HG03060 (cell line): ENCODE measurements around the gene CASP8.
"Not testable (repeated sequence)": the region's sequence is repeated elsewhere in the genome, so short reads cannot be mapped to it uniquely, and the experiment has no call there.

Experiments
- ATAC-seq: cut with Tn5 transposase; IDR thresholded peaks from one replicate; pipeline ENCODE4 v1.9.1; 2021; ENCODE audit warnings: low read depth, moderate number of reproducible peaks; ENCODE audit not compliant: unreplicated experiment

The CASP8 gene

DNA sequence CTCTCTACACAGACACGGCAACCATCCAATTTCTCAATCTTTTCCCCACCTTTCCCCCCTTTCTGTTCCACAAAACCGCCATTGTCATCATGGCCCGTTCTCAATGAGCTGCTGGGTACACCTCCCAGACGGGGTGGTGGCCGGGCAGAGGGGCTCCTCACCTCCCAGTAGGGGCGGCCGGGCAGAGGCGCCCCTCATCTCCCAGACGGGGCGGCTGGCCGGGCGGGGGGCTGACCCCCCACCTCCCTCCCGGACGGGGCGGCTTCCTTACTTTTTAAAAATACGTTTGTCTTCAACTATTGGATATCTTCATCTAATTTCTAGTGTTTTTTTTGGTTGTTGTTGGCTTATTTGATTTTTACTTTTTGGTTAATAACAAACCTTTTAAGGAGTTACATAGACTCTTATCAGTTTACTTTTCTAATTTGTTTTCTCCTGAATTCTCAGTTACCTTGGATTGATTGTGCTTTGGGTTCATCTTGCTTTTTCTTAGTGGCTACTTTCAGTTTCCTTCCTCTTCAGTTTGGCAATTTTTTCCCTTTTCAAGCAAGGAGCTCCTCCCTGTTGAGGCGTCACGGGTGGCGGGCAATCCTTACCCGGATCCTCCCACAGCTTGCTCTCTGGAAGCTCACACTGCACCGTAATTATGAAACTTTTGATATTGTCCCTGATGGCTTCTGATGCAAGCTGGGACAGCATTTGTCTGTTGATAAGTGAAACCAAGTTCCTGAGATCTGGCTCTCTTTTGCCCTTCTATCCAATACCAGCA is 21.0 kb upstream of the CASP8 start:
- ATAC-seq = not testable (repeated sequence)

DNA sequence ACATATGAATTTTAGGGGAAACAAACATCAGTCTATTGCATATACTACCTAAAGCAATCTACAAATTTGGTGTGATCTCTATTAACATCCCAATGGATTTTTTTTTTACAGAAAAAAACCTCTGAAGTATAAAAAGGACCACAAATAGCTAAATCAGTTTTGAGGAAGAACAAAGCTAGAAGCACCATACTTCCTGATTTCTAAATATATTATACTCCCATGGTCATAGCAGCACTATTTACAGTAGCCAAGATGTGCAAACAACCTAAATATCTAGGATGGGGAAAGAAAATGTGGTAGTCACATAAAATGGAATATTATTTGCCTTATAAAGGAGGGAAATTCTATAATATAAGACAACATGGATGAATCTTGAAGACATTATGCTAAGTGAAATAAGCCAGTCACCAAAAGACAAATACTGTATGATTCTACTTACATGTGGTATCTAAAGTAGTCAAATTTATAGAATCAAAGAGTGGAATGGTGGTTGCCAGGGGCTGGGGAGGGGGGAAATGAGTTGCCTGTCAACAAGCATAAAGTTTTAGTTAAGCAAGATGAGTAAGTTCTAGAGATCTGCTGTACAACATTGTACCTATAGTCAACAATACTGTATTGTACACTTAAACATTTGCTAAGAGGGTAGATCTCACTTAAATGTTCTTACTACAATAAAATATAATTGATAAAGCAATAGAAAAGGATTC is 17.6 kb upstream of the CASP8 start:
- ATAC-seq = no peak

DNA sequence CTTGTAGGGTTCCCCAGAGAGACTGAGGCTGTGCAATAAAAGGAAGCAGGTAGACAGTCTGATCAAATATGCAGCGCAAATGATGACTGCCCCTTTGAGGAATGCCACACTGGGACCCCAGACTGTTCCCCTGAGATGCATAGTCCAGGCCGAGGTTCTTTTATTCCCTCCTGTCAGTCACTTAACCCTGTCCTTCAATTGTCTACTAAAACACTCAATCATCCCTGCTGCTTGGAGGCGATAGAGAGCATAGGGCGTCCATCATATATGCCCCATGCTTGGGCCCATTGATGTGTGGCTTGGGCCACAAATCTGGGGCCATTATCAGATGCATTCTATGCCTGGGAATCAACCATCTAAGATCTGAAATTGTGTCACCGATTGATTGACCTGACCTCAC is 15.5 kb upstream of the CASP8 start:
- no peak for ATAC-seq

DNA sequence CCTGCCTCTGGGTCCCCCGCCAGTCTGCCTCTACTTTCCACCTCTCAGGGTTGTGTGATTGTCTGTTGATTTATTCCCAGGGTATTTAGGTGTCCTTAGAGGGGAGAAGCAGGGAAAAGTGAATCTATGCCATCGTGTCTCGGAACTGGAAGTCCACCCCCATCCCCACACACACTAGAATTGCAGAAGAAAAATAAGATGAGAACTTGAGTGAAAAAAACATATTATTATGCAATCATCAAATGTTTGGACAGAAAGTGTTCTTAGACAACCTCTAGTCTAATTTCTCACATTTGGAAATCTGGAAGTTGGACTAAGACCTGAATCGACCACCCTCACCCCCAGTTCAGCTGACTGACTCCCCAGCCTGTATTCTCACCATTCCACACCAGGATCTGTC is 14.1 kb upstream of the CASP8 start:
- no peak for ATAC-seq

DNA sequence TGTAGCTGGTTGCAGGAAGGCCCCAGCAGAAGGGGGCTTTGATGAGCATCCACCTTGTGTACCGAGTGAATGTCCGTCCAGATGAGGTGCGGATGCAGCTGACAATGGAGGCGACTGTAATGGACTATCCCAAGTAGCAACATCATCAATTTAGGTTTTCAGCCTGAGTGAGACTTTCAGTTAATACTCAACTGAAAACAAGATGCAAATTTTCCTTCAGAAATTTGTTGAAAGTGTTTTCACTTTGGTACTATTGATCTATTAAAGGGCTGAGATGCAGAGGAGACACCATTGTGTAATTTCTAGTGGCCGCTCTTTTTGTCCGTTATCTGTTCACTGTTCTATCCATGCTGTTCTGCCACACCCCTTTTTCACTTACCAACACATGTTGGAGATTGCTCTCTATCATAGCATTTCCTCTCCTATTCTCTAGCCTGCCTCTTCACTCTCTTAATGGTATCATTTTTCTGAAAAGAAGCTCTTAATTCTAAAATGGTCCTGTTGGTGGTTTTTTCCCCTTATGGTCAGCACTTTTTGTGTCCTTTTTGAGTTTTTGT is 12.0 kb upstream of the CASP8 start:
- no peak for ATAC-seq

DNA sequence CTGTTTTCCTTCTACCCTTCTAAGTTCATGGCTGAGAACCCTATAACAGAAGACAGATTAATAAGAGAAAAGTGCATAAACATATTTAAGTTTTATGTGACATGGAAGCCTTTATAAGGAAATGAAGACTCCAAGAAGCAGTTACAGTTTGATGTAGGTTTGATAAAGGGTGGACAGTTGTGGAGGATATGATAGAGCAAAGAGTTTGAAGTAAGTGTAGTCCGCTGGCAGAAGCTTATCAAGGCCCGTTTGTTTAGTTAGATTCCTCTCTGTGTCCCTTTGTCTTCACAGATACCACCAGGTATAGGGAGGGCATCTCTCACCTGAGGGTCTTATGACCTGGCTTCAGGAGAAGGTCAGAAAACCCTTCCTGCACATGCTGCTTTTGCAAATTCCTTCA is 10.4 kb upstream of the CASP8 start:
- no peak for ATAC-seq

DNA sequence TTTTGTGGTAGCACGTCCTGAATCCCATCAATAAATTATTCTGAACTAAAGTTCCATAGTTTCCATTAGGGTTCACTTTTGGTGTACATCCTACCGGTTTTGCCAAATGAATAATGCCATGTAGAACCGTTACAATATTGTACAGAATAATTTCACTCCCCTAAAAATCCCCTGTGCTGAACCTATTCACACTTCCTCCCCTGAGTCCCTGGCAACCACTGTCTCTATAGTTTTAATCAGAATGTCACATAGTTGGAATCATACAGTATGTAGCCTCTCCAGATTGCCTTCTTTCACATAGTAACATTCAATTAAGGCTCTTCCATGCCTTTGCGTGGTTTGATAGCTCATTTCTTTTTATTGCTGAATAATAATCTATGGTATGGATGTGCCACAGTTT is 9.6 kb upstream of the CASP8 start:
- ATAC-seq = no peak

DNA sequence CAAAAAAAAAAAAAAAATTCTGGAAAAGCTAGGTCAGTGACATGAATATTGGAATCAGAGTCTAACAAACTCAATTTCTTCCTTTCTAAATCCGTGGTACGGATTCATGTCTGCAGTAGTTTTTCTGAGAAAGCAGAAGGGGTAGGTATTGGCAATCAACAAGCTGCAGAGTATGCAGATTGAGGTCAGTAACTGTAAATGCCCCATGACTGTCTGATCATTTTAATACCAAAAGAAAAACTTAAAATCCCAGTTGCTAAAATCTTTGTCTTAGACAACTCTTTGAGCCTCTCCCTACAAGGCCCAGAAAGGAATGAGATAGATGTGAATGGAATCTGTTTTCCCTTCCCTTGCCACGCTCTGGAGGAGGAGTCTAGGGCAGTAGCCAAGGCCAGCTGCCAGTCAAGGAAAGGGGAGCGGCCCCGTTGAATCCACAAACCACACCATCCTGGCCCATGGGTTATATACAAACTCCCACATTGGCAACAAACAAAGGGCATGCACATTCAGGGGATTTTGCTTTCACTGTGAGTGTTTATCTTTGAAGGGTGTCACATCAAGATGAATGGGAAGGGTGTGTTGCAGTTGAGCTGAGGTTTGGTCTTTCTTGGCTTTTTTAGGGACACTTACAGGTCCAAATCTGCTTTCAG is 6.1 kb upstream of the CASP8 start:
- ATAC-seq = no peak

DNA sequence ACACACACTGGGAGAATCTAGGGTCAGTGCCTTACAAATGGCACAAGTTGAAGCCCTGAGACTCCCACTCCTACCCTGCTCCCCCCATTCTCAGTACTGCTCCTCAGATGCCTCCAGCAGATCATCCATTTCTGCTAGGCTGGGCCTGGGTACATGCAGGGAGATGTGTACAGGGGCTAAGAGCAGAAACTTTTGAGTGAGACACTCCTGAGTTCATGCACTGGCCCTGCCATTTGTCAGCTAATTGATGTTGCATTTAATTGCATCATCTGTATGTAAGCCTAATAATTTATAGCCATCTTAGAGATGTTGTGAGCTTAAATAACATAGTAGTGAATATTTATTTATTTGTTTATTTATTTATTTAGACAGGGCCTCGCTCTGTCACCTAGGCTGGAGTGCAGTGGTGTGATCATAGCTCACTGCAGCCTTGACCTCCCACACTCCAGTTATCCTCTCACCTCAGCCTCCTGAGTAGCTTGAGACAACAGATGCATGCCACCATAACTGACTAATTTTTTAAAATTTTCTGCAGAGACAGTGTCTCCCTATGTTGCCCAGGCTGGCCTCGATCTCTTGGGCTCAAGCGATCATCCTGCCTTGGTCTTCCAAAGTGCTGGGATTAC is 4.8 kb upstream of the CASP8 start:
- no peak for ATAC-seq

DNA sequence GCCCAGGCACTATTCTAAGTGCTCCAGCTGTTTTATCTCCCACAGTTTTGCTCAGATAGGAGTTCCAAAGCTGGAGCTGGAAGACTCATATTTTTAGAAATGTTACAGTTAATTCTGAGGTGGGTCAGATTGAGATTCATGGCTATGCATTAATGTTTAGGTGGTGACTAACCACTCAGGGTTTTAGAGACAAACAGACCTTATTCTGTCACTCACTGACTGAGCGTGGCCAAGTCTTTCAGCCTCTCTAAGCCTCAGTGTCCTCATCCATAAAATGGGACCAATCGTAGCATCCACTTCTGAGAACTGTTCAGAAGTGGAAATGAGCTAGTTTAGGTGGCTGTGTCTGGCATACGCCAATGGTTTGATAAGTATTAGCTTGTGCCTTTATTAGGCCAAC is 4.3 kb upstream of the CASP8 start:
- ATAC-seq = no peak

DNA sequence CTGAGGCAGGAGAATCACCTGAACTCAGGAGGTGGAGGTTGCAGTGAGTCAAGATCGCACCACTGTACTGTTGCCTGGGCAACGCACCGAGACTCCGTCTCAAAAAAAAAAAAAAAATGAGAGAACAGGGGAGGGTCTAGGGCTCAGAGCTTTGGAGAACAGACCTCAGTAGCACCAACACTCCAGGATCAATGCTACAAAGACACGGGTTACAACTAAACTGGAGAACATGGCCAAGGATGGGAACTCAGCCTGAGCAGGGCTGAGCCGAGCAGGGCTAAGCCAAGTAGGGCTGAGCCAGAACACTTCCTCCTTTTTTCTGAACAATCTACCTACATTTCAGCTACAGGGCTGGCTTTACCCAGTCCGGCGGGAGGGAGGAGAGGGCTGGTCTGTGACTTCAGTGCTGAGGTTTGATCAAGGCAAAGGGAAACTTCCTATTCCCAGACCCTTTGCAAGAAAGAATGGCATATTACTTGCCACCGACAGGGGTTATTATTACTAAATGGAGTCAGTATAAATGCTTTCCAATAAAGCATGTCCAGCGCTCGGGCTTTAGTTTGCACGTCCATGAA is 2.9 kb upstream of the CASP8 start:
- peak; percentile 22 for ATAC-seq

DNA sequence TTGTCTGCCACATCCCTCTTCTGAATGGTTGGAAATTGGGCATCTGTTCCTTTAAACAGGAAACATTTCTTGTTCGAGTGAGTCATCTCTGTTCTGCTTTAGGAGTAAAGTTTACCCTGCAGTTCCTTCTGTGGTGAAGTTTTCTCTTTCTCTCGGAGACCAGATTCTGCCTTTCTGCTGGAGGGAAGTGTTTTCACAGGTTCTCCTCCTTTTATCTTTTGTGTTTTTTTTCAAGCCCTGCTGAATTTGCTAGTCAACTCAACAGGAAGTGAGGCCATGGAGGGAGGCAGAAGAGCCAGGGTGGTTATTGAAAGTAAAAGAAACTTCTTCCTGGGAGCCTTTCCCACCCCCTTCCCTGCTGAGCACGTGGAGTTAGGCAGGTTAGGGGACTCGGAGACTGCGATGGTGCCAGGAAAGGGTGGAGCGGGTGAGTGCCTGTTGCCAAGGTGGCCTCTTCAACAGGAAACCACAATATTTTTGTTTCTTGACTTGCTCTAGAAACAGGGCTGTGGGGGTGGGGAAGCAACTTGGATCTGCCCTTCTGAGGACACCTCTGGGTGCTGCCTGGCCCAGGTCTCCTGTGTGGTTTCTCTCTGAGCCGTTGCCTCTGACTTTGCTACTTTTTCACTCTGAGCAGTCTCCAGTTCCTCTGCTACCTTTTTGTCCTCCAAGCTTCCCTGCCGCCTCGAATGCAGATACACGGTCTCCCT is 2.2 kb upstream of the CASP8 start:
- ATAC-seq = peak; percentile 47

DNA sequence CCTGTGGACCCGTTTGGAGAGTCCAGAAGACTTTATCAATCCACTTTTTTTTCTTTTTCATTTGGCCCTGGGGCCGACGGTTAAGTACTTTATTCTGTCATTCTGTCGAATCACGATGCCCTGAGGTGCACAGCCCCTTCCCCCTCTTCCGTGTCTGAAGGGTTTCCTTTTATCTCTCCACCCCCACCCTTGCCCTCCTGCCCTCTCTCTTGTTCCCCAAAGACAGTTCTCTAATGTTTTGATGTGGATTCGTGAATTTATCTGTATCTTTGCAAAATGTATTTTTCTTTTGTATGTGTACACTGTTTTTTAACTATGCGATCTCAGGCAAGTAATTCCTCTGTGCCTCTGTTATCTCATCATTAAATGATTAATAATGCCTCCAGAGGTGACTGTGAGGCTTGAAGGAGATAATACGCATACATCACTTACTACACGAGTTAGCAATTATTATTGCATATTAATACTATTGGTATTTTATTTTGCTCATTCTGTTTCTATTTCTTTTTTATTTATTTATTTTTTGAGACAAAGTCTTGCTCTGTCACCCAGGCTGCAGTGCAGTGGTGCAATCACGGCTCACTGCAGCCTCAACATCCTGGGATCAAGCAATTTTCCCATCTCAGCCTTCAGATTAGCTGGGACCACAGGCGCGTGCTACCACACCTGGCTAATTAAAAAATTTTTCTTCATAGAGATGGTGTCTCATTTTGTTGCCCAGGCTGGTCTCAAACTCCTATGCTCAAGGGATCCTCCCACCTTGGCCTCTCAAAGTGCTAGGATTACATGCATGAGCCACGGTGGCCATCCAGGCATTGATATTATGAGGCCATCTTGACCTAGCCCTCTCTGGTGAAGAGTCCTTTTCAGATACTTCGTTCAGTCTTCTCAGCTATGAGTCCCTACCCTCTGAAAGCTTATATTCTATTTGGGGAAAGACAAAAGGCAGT is 1.4 kb upstream of the CASP8 start:
- ATAC-seq = no peak

DNA sequence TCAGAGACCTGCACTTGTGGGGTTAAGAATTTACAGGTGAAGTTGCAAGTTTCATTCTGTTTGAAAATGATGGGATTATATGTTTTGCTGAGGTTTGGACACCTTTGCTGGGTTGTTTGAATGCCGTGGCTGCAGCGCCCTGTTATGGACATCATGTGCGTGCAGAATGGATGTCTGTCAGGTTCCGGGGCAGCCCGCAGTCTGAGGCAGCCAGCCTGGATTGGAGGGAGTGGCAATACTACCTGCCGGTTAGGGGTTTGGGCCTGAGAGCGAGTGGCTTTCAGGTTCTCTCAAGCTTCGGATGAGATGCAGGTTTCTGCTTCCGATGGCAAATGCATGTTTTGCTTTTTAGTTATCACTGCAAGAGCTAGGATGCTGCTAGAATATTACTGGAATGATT is 1.1 kb downstream of the CASP8 start:
- ATAC-seq = no peak

DNA sequence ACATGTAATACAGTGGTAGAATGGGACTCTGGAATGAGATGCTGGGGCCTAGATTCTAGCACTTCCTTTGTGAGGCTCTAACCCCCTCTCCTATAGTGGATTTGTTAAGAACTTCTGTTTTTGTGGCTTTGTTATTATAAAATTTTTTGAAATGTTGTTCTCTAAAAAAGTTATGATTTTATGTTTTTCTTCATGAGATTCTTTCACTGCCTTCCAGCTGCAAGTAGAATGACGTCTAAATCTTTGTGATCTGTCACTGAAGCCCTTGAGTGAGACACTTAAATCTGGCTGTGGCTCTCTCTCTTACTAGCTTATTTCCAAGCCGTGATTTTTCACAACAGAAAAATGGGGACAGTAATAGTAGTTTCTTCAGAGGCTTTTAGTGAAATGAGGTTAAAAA is 1.6 kb downstream of the CASP8 start:
- no peak for ATAC-seq

DNA sequence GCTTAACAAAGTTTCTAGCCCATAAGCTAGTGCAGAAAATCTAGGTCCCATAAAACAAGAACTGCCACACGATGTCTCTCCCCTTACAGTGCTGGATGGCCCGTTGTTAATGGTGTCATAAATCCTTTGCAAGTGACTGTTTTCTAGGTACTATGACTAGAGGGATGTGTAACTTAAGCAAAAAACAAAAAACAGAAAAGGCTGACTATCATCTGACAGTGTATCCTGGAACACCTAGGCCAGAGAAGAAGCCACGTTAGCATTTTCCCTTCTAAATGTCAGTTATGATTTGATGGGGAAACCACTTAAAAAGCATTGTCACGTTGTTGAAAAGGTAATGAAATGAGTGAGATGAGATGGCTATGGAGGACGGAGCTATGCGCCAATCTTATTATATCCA is 2.4 kb downstream of the CASP8 start:
- ATAC-seq = no peak

DNA sequence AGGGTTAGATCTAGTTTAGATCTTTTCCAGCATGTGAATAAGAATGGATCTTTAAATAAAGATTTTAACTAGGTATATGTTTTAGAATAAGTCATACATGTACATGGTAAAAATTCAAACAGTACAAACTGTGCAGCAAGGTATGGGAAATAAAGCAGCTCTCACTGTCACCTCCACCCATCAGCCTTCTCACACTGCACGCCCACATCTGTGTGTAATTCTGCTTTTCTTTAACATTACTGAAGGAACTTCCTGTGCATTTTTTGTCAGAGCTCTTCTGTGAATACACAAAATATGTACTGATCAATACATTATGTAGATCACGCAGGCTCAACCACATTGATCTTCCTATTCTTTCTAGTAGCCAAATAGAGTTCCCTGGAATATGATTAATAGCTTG is 3.4 kb downstream of the CASP8 start:
- ATAC-seq = no peak

DNA sequence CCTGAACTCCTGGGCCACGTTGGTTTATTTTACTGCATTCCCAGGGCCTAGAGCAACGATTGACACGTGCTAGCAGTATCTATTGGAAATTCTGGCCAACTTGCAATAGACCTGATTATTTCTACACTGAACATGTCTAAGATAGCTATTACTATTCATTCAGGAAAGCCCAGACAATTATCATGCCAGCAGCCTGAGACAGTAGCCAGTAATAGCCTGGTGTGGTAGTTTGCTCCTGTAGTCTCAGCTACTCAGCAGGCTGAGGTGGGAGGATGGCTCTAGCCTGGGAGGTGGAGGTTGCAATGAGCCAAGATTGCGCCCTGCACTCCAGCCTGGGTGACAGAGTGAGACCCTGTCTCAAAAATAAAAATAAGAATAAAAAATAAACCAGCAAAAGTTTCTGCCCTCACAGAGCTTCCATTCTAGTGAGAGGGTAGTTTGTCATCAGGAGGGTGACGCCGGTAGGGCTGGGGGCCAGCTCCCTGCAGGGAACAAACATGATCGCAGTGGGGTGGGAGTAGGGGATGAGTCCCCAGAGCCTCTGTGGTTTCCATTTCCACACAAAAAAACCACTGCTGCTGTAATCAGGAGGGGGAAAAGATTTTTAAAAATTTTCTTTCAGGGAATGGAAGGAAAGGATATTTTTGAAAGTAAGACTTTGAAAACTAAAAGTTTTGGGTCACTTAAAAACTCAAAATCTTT is 4.3 kb downstream of the CASP8 start:
- ATAC-seq = no peak
